Measurements from ENCODE around the gene DPP9. TPM values are rescaled to one million over a fixed set of nuclear protein-coding genes. Genes with fewer than 3 reads are reported as not detected.

The DPP9 gene
- total and polyA plus RNA-seq, 2 of the 13 experiments (the other 11 are each of a cell fraction or from before 2014, with no cell fraction given): 8.4 to 25.8 TPM

- intact Hi-C loops (cut with micrococcal nuclease; ENCODE audit: unreplicated experiment): no loop called here
- in situ Hi-C loops (cut with HindIII; ENCODE audit: extremely low pct_ligation_motif_present, low pct_unique_long_range_greater_than_20kb): no loop called here
- TF ChIP-seq CHD2 (IDR thresholded peaks at IDR 0.05; ENCODE audit: low read depth, low read length) (no peak), ZNF737 (CRISPR knock-in tag; IDR thresholded peaks at IDR 0.05; ENCODE audit: borderline replicate concordance) (no peak), ZNF709 (CRISPR knock-in tag; IDR thresholded peaks at IDR 0.05) (no peak), ZNF564 (CRISPR knock-in tag; IDR thresholded peaks at IDR 0.05) (no peak), YY1 (IDR thresholded peaks at IDR 0.05; ENCODE audit: insufficient read depth, insufficient replicate concordance, low read depth, low read length) (no peak), ZNF83 (CRISPR knock-in tag; IDR thresholded peaks at IDR 0.05; ENCODE audit: borderline replicate concordance) (no peak), CBFB (CRISPR knock-in tag; IDR thresholded peaks at IDR 0.05) (no peak), DMTF1 (CRISPR knock-in tag; IDR thresholded peaks at IDR 0.05) (no peak), ONECUT2 (CRISPR knock-in tag; IDR thresholded peaks at IDR 0.05) (no peak), RARG (CRISPR knock-in tag; IDR thresholded peaks at IDR 0.05; ENCODE audit: low read depth) (no peak), GZF1 (CRISPR knock-in tag; IDR thresholded peaks at IDR 0.05) (no peak), MEIS1 (CRISPR knock-in tag; IDR thresholded peaks at IDR 0.05; ENCODE audit: borderline replicate concordance) (no peak), SALL2 (CRISPR knock-in tag; IDR thresholded peaks at IDR 0.05) (no peak), ZNF354B (CRISPR knock-in tag; IDR thresholded peaks at IDR 0.05) (no peak), CCAR2 (optimal IDR thresholded peaks at IDR 0.05; ENCODE audit: low read depth, low read length) (no peak), TEAD2 (CRISPR knock-in tag; IDR thresholded peaks at IDR 0.05) (no peak), SAP130 (CRISPR knock-in tag; IDR thresholded peaks at IDR 0.05; ENCODE audit: low read depth) (no peak), HMG20A (CRISPR knock-in tag; IDR thresholded peaks at IDR 0.05; ENCODE audit: borderline replicate concordance) (no peak)
- TF ChIP-seq, protein P1, sequence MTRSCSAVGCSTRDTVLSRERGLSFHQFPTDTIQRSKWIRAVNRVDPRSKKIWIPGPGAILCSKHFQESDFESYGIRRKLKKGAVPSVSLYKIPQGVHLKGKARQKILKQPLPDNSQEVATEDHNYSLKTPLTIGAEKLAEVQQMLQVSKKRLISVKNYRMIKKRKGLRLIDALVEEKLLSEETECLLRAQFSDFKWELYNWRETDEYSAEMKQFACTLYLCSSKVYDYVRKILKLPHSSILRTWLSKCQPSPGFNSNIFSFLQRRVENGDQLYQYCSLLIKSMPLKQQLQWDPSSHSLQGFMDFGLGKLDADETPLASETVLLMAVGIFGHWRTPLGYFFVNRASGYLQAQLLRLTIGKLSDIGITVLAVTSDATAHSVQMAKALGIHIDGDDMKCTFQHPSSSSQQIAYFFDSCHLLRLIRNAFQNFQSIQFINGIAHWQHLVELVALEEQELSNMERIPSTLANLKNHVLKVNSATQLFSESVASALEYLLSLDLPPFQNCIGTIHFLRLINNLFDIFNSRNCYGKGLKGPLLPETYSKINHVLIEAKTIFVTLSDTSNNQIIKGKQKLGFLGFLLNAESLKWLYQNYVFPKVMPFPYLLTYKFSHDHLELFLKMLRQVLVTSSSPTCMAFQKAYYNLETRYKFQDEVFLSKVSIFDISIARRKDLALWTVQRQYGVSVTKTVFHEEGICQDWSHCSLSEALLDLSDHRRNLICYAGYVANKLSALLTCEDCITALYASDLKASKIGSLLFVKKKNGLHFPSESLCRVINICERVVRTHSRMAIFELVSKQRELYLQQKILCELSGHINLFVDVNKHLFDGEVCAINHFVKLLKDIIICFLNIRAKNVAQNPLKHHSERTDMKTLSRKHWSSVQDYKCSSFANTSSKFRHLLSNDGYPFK (CRISPR knock-in tag; IDR thresholded peaks at IDR 0.05; ENCODE audit: borderline replicate concordance): no peak
- TF ChIP-seq, protein P2, sequence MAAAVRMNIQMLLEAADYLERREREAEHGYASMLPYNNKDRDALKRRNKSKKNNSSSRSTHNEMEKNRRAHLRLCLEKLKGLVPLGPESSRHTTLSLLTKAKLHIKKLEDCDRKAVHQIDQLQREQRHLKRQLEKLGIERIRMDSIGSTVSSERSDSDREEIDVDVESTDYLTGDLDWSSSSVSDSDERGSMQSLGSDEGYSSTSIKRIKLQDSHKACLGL (CRISPR knock-in tag; IDR thresholded peaks at IDR 0.05): no peak
- H3K4me3 ChIP-seq (replicated peaks in 1 of 3; ENCODE audit: insufficient read depth in 1 of 3, low read depth in 2 of 3, low read length in 3 of 3): no peak overlapping the region
- no peaks in the 10 kb centered on the region for H3K36me3 ChIP-seq (replicated peaks in 1 of 2; ENCODE audit: control insufficient read depth in 1 of 2, insufficient read depth in 2 of 2, low read length in 2 of 2)
- H4K20me1 ChIP-seq (ENCODE audit: insufficient read depth, low read length): peaks cover 6% of the 10 kb centered on the region
- 4% methylated on average over 2 of the region's 2 CpGs for WGBS (ENCODE audit: low lambda C conversion rate)
- ChIA-PET CTCF (ENCODE audit: low intra/inter-chr PET ratio, low total read pairs) (no interaction called here), POLR2A (no interaction called here)
- ATAC-seq (no peak), FAIRE-seq (no peak), DNase-seq (ENCODE audit: low spot score) (no peak)
- H3K4me2 ChIP-seq (ENCODE audit: low read depth, low read length): no peak overlapping the region
- no peaks in the 10 kb centered on the region for H3K79me2 ChIP-seq (ENCODE audit: insufficient read depth, low read length)
- H3K9ac ChIP-seq (ENCODE audit: insufficient read depth, low read depth, low read length): no peak overlapping the region
- H3K27ac ChIP-seq (ENCODE audit: extremely low read length, insufficient read depth, low read length): no peak overlapping the region
- no peak overlapping the region for H2AFZ ChIP-seq (ENCODE audit: low read length)
- no TSS peak for BruUV-seq (replicated peaks)
- H3K27me3 ChIP-seq (ENCODE audit: control insufficient read depth in 1 of 2, insufficient read depth in 2 of 2, low read length in 2 of 2): peaks cover 0 to 11% of the 10 kb centered on the region in 2 experiments; a peak in 2 of 5 replicates
- H3K4me1 ChIP-seq (ENCODE audit: insufficient read depth, low read length): no peaks in the 10 kb centered on the region
- H3K9me3 ChIP-seq (ENCODE audit: low read length): no peaks in the 10 kb centered on the region
Measured at GRCh38 chr19:4772566-4772965, 48.9 kb upstream of the DPP9 start.
